ENCODE data around the gene SH2B3.

SH2B3 gene

DNA sequence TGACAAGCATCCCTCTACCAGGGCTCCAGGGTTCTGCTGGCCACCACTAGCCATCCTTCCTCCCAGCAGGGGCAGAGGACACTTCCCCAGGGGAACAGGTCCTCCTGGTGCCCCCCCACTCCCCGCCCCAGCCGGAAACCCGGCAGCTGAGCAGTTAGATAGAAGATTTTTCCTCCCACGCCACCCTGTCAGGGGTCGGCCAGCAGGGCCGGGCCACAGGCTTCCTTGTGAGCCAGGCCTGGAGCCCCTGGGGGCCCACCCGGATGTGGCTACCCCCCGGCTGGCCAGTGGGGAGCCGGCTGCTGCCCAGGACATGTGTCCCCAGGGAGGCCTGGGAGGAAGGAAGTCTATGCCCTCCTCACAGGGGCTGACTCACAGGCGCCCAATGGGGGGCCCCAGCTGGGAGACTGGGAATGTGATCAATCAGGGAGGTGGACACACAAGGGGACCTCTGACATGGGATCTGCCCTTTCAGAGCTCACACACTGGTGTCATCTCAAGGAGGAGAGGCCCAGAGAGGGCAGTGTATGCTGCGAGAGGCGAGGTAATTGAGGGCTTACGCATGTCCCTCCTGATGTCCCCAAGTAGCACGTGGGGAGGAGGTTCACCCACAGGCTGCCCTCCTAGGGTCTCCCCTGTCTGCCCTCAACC lies 4.2 kb downstream of the SH2B3 start:
- no peak for DNase-seq

DNA sequence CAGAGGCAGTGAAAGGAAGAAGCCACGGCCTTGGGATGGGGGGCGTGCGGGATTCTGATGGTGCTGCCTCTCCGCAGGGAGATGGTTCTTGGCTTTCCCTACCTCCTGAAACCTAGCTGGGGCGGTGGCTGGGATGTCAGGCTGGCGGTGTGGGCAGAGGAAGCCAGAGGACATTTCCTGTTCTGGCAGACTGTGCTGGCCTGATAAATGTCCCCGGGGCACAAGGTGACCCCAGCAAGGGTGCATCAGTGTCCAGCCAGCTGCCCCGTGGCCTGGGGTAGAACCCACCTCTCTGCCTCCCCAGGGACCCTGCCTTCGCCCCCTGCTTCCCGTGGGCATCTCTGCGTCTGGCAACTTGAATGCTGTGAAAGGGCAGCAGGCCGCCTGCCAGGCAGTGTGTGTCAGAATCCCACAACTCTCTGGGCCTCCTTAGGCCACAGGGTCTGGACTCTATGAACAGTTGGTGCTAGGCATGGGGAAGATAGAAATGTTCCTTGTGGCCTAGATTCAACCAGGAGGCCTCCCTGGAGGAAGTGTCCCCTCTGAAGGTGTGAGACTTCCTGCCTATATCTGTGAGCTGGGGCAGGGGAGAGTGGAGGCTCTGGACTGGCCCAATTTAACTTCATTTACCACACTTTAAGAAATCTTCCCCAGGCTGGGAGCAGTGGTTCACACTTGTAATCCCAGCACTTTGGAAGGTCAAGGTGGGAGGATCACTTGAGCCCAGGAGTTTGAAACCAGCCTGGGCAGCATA lies 4.9 kb downstream of the SH2B3 start:
- no peak for DNase-seq

DNA sequence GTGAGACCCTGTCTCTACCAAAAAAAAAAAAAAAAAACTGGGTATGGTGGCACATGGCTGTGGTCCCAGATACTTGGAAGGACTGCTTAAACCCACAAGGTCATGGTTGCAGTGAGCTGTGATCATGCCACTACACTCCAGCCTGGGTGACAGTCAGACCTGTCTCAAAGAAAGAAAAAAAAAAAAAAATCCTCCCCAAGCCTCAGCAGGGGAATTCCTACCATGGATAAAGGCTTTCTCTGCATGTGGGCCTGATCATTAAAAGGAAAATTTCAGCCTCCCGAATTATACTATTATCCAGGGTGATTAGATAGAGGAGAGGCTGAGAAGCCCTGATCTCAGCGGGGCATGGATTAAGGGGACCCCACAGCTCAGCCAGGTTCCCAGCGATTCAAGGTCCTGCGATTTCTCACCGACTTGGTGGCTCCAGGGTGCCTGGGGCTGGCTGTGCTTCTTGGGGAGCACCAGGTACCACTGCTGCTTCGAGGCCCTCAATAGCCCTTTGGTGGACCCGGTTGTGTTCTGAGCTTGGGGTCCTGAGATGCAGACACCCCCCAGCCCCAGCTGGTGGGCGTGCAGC lies 5.6 kb downstream of the SH2B3 start:
- DNase-seq: no peak

DNA sequence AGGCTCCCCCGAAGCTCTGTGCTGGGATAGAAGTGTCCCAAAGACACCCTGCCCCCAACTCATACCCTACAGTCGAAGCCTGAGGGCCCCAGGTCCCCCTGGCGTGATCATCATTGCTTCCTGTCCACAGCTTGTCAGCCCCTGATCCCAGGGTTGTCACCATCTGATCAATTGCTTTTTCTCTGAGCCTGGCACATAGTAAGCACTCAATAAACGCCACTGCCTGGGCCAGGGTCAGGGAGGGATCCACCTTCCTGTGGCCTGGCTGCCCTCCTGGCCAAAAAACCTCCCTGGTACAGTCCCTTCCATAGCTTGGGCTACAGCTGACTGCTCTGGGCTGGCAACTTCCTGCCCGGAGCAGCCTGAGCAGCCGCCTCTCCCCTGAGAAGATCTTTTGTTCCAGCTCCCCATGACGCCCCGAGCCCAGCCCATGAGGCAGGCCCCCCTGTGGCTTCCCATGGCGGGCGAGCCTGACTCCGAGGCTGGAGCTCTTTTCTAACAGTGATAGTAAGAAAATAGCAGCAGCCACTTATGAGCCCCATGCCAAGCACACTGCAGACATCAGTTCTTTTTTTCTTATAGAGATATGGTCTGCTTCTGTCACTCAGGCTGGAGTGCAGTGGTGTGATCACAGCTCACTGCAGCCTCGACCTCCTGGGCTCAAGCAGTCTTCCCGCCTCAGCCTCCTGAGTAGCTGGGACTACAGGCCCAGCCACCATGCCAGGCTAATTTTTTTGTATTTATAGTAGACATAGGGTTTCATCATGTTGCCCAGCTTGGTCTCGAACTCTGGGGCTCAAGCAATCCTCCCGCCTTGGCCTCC lies 6.5 kb downstream of the SH2B3 start:
- DNase-seq: no peak

DNA sequence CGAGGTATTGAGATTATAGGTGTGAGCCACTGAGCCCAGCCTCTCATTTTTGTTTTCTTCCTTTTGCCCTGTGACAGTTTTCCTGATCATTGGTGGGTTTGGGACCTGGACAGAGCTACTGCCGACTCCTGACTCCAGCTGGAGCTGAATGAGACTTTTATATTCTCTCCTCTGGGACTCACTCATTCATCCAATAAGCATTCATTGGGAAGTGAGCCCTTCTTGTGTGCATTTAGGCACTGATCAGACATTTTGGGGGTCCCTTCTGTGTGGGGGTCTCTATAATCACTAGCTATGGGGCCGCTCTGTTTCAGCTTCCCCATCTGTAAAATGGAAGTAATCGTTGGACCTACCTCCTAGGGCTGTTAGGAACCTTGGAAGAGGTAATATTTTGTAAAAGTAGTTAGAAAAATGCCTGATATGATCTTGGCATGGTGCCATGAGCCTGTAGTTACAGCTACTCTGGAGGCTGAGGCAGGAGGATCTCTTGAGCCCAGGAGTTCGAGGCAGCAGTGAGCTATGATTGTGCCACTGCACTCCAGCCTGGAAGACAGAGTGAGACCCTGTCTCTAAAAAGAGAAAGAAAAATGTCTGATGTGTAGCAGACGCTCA lies 7.2 kb downstream of the SH2B3 start:
- DNase-seq: no peak

DNA sequence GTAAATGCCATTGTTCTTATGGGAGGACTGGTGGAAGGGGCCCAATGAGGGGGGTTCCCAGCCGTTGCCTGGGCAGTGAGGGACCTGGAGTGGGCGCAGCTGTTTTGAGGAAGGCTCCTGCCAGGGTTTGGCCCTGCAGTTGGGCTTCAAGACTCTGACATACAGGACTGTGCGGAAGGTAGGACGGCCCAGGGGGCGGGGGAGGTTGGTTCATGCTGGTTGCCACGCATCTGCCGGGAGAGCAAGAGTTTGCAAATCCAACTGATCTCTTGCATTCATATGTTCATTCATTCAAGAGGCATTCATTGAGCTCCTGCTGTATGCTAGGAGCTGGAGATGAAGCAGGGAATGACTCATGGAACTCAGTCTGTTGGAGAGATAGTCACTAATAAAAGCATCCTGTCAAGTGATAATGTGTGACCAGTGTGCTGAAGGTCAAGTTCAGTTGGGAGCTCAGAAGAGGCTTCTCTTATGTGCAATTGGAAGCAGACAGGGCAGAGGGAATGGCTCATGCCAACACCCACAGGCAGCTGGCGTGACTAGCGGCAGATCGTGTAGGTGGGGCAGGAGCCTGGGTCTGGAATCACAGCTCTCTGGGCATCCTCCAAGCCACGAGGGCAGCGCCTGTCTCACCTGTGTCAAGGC lies 7.8 kb downstream of the SH2B3 start:
- DNase-seq: no peak

DNA sequence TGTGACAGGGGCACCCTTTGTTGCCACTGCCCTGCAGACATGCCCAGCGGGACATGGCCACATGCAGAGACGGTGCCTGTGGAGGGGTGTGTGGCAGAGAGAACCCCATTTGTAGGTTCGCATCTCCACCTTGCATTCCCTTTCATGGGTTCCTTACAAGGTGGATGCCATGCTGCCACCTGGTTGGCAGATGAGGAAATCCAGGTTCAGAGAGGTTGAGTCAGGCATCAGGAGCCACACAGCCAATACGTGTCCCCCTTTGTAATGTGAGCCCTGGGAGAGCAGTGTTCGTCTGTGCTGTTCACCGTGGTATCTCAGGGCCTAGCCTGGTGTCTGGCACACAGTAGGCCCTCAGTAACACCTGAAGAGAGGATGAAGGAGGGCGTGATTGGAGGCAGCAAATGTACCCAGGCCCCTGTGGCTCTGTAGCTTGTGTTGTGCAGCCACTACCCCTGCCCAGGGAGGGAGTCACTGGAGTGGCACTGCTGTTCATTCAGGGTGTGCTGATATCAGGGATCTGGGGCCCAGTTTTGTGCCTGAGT lies 9.1 kb downstream of the SH2B3 start:
- no peak for DNase-seq

DNA sequence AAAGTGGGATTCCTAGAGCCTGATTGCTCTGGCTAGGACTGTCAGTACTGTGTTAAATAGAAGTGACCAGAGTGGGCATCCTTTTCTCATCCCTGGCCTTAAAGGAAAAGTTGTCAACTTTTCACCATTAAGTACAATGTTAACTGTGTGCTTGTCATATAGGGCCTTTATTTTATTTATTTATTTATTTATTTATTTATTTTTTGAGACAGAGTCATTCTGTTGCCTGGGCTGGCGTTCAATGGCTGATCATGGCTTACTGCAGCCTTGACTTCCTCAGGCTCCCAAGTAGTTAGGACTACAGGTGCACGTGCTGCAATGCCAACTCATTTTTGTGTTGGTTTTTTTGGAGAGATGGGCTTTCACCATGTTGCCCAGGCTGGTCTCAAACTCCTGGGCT lies 11.6 kb downstream of the SH2B3 start:
- DNase-seq: no peak

DNA sequence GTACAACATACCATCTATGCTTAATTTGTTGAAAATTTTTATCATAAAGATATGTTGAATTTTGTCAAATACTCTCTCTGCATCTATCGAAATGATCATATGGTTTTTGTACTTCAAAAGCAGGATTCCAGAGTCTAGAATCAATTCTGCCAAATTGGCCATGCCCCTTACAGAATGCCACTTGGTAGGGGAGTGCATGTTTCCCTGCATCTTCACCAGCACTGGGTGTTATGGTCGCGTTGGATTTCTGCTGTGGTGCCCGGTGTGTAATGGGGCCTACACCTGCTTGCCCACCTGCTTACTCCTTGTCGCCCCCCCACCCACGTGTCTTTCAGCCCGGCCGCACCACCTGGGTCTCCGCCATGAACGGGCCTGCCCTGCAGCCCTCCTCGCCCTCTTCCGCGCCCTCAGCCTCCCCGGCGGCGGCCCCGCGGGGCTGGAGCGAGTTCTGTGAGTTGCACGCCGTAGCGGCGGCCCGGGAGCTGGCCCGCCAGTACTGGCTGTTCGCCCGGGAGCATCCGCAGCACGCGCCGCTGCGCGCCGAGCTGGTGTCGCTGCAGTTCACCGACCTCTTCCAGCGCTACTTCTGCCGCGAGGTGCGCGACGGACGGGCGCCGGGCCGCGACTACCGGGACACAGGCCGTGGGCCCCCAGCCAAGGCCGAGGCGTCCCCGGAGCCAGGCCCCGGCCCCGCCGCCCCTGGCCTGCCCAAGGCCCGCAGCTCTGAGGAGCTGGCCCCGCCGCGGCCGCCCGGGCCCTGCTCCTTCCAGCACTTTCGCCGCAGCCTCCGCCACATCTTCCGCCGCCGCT lies 12.3 kb downstream of the SH2B3 start:
- no peak for DNase-seq

DNA sequence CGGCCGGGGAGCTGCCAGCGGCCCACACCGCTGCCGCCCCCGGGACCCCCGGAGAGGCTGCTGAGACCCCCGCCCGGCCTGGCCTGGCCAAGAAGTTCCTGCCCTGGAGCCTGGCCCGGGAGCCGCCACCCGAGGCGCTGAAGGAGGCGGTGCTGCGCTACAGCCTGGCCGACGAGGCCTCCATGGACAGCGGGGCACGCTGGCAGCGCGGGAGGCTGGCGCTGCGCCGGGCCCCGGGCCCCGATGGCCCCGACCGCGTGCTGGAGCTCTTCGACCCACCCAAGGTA lies 12.8 kb downstream of the SH2B3 start:
- no peak for DNase-seq

DNA sequence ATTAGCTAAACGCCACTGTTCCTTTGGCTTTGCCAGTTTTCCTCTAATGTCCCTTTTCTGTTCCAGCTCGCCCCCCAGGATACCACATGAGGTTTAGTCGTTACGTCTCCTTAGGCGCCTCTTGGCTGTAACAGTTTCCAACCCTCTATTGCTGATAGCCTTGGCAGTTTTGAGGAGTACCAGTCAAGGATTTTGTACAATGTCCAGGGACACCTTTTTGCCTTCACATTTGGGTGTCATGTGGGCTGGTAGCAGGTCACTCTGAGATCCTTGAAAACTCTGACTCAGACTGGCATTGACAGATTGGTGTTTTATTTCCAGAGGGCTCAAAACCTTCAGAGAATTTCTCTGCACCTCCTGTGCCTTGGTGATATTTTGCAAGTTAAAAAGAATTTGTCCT lies 14.1 kb downstream of the SH2B3 start:
- DNase-seq: no peak

DNA sequence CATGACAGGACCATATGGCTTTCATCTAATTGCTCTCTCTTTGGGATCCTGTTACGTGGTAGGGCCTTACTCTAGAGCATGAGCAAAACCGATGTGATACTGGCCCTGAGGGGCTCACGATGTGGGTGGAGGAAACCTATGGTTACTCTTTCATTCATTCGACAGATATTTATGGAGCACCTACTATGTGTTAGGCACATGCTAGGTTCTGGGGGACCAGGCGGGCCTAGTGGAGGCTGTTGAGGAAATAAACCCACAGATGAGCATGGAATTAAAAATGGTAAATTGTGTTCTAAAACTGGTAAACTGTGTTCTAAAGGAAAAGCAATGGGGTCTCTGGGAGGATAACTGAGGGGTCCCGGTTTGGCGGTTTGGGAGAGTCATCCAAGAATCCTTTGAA lies 14.8 kb downstream of the SH2B3 start:
- DNase-seq: no peak

DNA sequence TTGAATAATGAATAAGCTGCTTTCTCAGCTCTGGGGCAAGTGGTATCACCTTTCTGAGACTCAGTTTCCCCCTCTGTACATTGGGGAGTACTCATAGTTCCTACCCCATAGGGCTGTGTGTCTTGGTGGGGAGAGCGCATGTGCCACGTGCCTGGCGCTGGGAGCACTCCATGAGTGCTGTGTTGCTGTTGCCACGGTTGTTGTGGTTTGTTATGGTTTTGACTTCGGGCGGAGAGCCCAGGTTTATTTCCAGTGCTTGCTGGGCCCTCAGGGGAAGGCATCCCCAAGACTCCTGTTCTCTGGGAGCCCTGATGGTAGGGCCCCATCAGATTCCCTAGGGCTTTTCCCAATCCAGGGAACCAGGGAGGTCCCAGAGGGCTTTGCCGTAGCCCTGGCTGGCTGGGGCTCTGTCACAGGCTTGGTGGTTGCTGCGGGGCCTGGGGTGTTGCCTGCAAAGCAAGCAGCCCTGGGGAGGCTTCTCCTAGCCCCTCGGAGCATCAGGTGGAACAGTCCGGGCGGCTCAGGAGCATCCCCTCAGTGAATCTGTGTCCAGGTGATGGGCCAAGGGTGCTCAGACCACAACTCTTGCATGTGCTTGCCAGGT lies 18.6 kb downstream of the SH2B3 start:
- DNase-seq: no peak

DNA sequence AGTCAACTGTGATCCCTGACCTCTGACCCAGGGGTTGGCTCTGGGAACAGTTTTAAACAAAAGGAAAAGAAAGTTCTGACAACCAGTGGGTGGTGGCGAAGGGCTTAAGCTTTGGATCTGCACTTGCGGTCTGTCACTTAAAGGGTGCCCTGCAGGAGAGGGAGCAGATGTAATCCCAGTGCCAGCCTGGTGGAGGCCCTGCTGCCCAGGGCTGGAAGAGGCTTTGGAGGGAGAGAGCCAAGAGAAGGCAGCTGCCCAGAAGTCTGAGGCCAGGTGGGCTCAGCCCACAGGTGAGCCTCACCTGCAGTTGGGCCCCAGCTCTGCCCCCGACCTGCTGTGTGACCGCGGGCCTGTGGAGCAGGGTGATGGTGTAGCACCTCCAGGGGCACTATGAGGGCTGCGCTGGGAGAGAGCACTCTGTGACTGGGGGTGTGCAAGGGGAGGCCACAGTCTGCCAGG lies 19.1 kb downstream of the SH2B3 start:
- DNase-seq: no peak

DNA sequence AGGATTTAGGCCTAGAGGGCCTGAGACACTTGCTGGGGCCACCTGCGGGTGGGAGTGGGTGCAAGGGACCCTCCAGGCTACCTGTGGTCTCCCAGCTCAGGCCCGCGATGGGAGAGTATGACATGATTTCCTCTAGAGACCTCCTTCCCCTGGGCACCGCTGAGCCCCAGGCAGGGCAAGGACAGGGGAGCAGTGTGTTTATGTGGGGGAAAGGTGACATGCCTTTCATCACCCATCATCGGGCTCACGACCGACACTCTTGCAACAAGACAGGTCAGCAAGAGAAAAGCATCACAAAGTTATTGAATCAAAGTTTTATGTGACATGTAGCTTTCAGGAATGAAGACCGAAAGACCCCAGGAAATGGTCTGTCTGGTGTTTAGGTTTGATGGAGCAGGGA lies 19.9 kb downstream of the SH2B3 start:
- no peak for DNase-seq

DNA sequence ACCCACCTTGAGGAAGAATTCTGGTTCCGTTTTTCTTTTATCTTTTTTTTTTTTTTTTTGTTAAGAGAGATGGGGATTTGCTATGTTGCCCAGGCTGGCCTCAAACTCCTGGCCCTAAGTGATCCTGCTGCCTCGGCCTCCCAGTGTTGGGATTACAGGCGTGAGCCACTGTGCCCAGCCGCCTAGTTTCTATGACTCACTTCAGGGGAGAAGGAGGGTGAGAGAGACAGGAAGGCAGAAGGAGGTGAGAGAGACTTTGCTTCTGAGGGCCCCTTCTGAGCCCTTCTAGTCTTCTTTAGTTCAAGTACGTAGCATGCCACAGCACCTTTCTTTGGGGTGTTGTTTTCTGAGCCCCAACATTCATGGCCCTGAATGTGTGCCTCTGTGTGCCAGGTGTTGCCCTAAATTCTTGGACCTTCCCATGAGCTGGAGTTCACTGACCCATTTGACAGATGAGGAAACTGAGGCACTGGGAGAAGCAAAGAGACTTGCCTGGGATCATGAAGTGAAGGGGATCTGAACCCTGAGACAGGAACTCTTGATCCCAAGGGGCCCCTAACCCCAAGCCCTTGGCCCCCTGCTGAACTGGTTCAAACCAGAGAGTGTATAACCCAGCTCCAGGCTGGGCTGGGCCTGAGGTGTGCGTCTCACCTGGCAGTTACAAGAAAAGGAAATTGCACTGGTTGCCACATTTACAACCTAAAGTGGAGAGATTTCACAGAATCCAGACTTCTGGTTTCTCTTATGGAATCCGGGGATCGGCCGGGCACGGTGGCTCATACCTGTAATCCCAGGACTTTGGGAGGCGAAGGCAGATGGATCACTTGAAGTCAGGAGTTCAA lies 20.8 kb downstream of the SH2B3 start:
- no peak for DNase-seq

DNA sequence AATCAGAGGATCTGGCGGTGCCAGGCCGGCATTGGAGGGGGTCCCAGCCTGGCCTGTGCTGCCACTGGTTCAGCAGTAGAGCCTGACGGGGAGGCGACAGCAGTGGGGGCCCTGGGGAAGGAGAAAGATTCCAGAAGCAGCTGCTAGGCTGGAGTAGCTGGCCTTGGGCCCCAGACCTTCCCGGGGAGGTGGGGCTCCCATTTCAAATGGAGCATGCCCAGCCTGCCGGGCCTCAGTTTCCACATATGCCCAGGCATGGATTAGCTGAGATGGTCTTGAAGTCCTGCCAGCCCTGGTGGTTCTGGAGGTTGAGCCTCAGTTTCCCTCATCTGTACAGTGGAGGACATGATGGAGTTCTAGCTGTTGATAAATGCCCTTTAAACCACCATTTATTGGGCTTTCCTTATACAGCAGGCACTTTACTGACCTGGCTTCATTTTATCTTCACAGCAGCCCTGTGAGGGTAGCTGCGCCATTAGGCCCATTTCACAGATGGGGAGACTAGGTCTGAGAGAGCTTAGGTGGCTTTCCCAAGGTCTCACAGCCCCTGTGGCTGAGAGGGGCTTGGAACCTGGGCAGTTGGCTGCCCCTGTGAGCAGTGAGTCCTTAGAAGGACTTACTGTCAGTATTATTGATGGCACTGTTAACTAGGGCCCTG lies 21.8 kb downstream of the SH2B3 start:
- no peak for DNase-seq

DNA sequence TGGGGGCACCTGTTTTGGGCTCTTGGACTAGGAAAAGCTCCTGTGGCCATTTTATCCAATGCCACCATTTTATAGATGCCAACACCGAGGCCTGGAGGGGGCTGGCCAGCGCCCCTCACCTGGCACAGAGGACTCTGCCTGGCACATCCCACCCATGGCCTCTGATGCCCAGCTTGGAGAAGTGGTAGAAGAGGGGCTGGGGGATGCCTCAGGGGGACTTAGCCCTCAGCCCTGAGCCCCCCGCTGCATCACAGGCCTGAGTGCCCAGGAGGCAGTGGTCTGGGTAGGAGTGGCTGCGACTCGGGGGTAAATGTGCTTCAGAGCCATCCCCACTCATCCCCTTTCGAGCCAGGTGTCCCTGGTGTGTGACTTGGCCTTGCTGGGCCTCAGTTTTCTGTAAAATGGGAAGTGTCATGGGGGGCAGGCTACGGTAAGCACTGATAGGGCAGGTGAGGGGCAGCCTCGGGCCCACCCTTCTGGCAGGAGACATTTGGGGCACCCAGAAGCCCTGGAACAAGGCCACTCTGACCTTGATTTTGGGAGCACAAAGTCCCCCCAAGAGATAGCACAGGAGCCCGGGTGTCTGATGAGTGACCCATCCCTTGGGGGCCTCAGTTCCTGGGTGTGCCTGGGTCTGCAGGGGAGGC lies 22.5 kb downstream of the SH2B3 start:
- no peak for DNase-seq

DNA sequence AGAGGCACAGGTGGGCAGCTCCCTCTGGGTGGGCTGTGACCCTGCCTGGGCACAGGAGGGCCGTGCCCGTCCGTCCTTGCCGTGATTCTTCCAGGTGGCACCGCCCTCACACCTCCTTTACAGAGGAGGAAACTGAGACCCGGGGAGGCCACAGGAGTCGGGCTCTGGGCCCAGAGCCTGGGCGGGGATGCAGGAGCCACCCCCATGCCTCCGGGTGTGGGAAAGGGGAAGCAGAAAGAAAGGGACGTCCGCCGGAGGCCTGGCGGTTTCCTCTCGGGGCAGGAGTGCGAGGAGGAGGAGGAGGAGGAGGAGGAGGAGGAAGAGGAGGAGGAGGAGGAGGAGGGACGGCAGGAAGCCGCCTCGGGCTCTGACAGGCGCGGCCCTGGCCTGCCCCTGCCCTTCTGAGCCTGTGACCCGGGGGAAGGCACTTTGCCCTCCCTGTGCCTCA lies 23.0 kb downstream of the SH2B3 start:
- DNase-seq: no peak
